K562 (cell line): ENCODE measurements around the gene PRODH. TPM values are rescaled to one million over a fixed set of nuclear protein-coding genes. Genes with fewer than 3 reads are reported as not detected.
"Not testable (repeated sequence)": the region's sequence is repeated elsewhere in the genome, so short reads cannot be mapped to it uniquely, and the experiment has no call there.

Experiments
- ATAC-seq: fragments of 200-7000 bp; cut with Tn5 transposase; 3 replicates; pipeline ENCODE4 v1.9.1; 2020; ENCODE audit warnings: moderate library complexity
- BruUV-seq: library from RNA; stranded (reverse); fragments of 400-500 nt; replicated peaks from 2 replicates; lab custom pipeline; 2021; lab: Mats Ljungman, UMichigan
- CTCF ChIA-PET: fragments of 300-600 bp; formaldehyde crosslinking; extraction: SDS; loops from one replicate; lab custom pipeline; 2021; ENCODE audit warnings: low intra/inter-chr PET ratio; lab: Yijun Ruan, JAX
- POLR2A ChIA-PET: fragments of 300-600, 350-650 bp; sonication (Branson Sonifier 250); formaldehyde crosslinking; extraction: SDS; loops from one replicate; lab custom pipeline; 2021; ENCODE audit warnings: antibody characterized with exemption, inconsistent platforms; lab: Yijun Ruan, JAX
- DNase-seq, 4 experiments: peaks; one replicate each; pipeline versions ENCODE4 v3.0.0 to v3.0.0-alpha.2; 2011 to 2018; ENCODE audit warnings: low spot score in 3 of 4, mixed read lengths in 3 of 4; ENCODE audit errors: extremely low read depth in 1 of 4
- FAIRE-seq: peaks from 2 replicates; lab custom pipeline; 2011; peaks lifted over from hg19 to GRCh38; lab: Jason Lieb, UNC
- H2AFZ ChIP-seq: 2 replicates; pipeline ENCODE4 v1.6.0; 2011; ENCODE audit warnings: low read depth, low read length, control low read depth, inconsistent platforms
- H3K27ac ChIP-seq: fragments of 200-600 bp; 3 replicates; pipeline ENCODE4 v1.8.0; 2011; ENCODE audit warnings: low read depth, mild to moderate bottlenecking, control low read depth, inconsistent platforms, low read length, moderate library complexity, mixed read lengths; ENCODE audit errors: extremely low read depth
- H3K27me3 ChIP-seq, 2 experiments: fragments of 300-600 bp in 1 of 2; 2 replicates in 1 of 2; 3 replicates in 1 of 2; pipeline versions ENCODE4 v1.6.0 to v1.8.0; 2011; ENCODE audit warnings: inconsistent platforms in 2 of 2, low read length in 2 of 2, mild to moderate bottlenecking in 1 of 2, mixed read lengths in 1 of 2, moderate library complexity in 1 of 2; ENCODE audit not compliant: control insufficient read depth in 2 of 2, insufficient read depth in 2 of 2
- H3K36me3 ChIP-seq: fragments of 300-600 bp; 3 replicates; pipeline ENCODE4 v1.8.0; 2011; ENCODE audit warnings: mild to moderate bottlenecking, low read length, inconsistent platforms; ENCODE audit not compliant: control insufficient read depth, insufficient read depth
- H3K4me1 ChIP-seq, 2 experiments: fragments of 200-600 bp in 1 of 2; replicated peaks in 1 of 2; 2 replicates in 1 of 2; 3 replicates in 1 of 2; pipeline versions ENCODE4 v1.5.1 to v1.8.0; 2011; ENCODE audit warnings: inconsistent platforms in 2 of 2, low read length in 2 of 2, mild to moderate bottlenecking in 1 of 2, mixed read lengths in 1 of 2, moderate library complexity in 1 of 2; ENCODE audit not compliant: control insufficient read depth in 2 of 2, insufficient read depth in 2 of 2
- H3K4me2 ChIP-seq: 2 replicates; pipeline ENCODE4 v1.6.1; 2011; ENCODE audit warnings: low read length, control low read depth, inconsistent platforms, mixed read lengths; ENCODE audit not compliant: insufficient read depth
- H3K4me3 ChIP-seq: fragments of 200-600 bp; sonication (generic), shearing (Covaris generic); 2 replicates; pipeline ENCODE4 v1.5.1; 2016; ENCODE audit warnings: control low read depth, inconsistent platforms
- H3K79me2 ChIP-seq: fragments of 200-600 bp; 3 replicates; pipeline ENCODE4 v1.8.0; 2011; ENCODE audit warnings: low read length, inconsistent platforms; ENCODE audit not compliant: control insufficient read depth, insufficient read depth
- H3K9ac ChIP-seq, 2 experiments: 2 replicates each; pipeline versions ENCODE4 v1.6.0 to v1.6.1; 2011; ENCODE audit warnings: low read depth in 2 of 2, low read length in 2 of 2, control low read depth in 1 of 2, inconsistent platforms in 1 of 2, mild to moderate bottlenecking in 1 of 2, mixed read lengths in 1 of 2; ENCODE audit not compliant: insufficient read depth in 1 of 2
- H3K9me1 ChIP-seq: one replicate; pipeline ENCODE4 v1.6.0; 2011; ENCODE audit warnings: inconsistent platforms, mild to moderate bottlenecking, low read length, moderate library complexity; ENCODE audit not compliant: control insufficient read depth, insufficient read depth
- H3K9me3 ChIP-seq: replicated peaks from 2 replicates; pipeline ENCODE4 v1.5.1; 2011; ENCODE audit warnings: low read depth, low read length, inconsistent platforms; ENCODE audit not compliant: control insufficient read depth, insufficient read depth
- H4K20me1 ChIP-seq: replicated peaks from 2 replicates; pipeline ENCODE4 v1.6.1; 2011; ENCODE audit warnings: low read length, inconsistent platforms, mixed read lengths; ENCODE audit not compliant: control insufficient read depth, insufficient read depth
- CEBPG ChIP-seq, 3 experiments: fragments of 200-800 bp in 1 of 3; sonication (Bioruptor generic) in 1 of 3; sonication (generic) in 1 of 3; formaldehyde crosslinking in 1 of 3; IDR thresholded peaks in 2 of 3; conservative IDR thresholded peaks in 1 of 3; 2 replicates each; pipeline versions ENCODE4 v1.6.1 to v1.8.0; 2016 to 2022; ENCODE audit warnings: missing compliant biosample characterization in 2 of 3, missing genetic modification characterization in 2 of 3, mild to moderate bottlenecking in 1 of 3, missing genetic modification reagents in 1 of 3
- E2F6 ChIP-seq, 2 experiments: IDR thresholded peaks; 2 replicates each; pipeline ENCODE4 v1.6.1; 2011; ENCODE audit warnings: borderline replicate concordance in 1 of 2, control low read depth in 1 of 2, low read depth in 1 of 2, low read length in 1 of 2, mild to moderate bottlenecking in 1 of 2, mixed read lengths in 1 of 2, moderate library complexity in 1 of 2; ENCODE audit not compliant: insufficient read depth in 1 of 2, insufficient read length in 1 of 2, poor library complexity in 1 of 2, severe bottlenecking in 1 of 2; ENCODE audit errors: extremely low read depth in 1 of 2
- HMGN3 ChIP-seq: IDR thresholded peaks from 2 replicates; pipeline ENCODE4 v1.6.1; 2011; ENCODE audit warnings: borderline replicate concordance, low read depth, mild to moderate bottlenecking, mixed read lengths, low read length; ENCODE audit not compliant: insufficient read length; ENCODE audit errors: extremely low read depth
- KDM5B ChIP-seq: fragments of 200-600 bp; sonication (generic); IDR thresholded peaks from 2 replicates; pipeline ENCODE4 v1.6.1; 2012; ENCODE audit warnings: low read depth, mild to moderate bottlenecking, moderate library complexity, low read length, control low read depth, inconsistent platforms; ENCODE audit not compliant: insufficient replicate concordance
- MYC ChIP-seq, 2 experiments: fragments of 250-450 bp in 1 of 2; sonication (Bioruptor Pico) in 1 of 2; IDR thresholded peaks; 2 replicates each; pipeline versions ENCODE4 v1.5.1 to v1.6.1; 2012 to 2021; ENCODE audit warnings: low read depth in 2 of 2, borderline replicate concordance in 1 of 2, improper control_type of control experiment in 1 of 2, low read length in 1 of 2, mild to moderate bottlenecking in 1 of 2, moderate library complexity in 1 of 2
- PCBP1 ChIP-seq: fragments of 200-400 bp; formaldehyde crosslinking; IDR thresholded peaks from 2 replicates; pipeline ENCODE4 v1.6.1; 2018; ENCODE audit warnings: mild to moderate bottlenecking, low read depth, low read length; ENCODE audit not compliant: poor library complexity, severe bottlenecking
- USF1 ChIP-seq: sonication (generic); formaldehyde crosslinking; IDR thresholded peaks from 2 replicates; pipeline ENCODE4 v1.9.0; 2022; ENCODE audit warnings: mild to moderate bottlenecking, missing genetic modification reagents
- USF2 ChIP-seq: sonication (generic); formaldehyde crosslinking; IDR thresholded peaks from 2 replicates; pipeline ENCODE4 v1.5.0; 2020; ENCODE audit warnings: missing genetic modification reagents
- ZFP36 ChIP-seq: fragments of 150-350 bp; IDR thresholded peaks from 2 replicates; pipeline ENCODE4 v1.6.1; 2018; ENCODE audit warnings: low read length, low read depth; ENCODE audit not compliant: partially characterized antibody
- ZNF124 ChIP-seq: sonication (generic); formaldehyde crosslinking; IDR thresholded peaks from 2 replicates; pipeline ENCODE4 v1.8.1; 2022; ENCODE audit warnings: missing genetic modification reagents
- ZNF143 ChIP-seq: sonication (generic); formaldehyde crosslinking; IDR thresholded peaks from 2 replicates; pipeline ENCODE4 v1.9.0; 2022; ENCODE audit warnings: mild to moderate bottlenecking, missing genetic modification reagents
- ZNF639 ChIP-seq, 2 experiments: fragments of 200-800 bp in 1 of 2; sonication (Bioruptor generic) in 1 of 2; sonication (generic) in 1 of 2; formaldehyde crosslinking in 1 of 2; IDR thresholded peaks in 1 of 2; conservative IDR thresholded peaks in 1 of 2; 2 replicates each; pipeline versions ENCODE4 v1.5.0 to v1.6.1; 2016 to 2020; ENCODE audit warnings: missing compliant biosample characterization in 1 of 2, missing genetic modification characterization in 1 of 2, missing genetic modification reagents in 1 of 2
- WGBS: fragments of 100-300 bp; shearing (Covaris generic); methylation state at CpG from one replicate; pipeline ENCODE4 v1.1.6; 2016; ENCODE audit warnings: low coverage, mixed read lengths; ENCODE audit not compliant: insufficient coverage; ENCODE audit errors: missing lambda C conversion rate; 5-methylcytosine and 5-hydroxymethylcytosine counted together
- in situ Hi-C: fragments of 300-500 bp; cut with MboI; formaldehyde crosslinking; loops from 4 replicates; pipeline ENCODE4 v1.15.0; 2018; ENCODE audit warnings: inconsistent platforms, mixed read lengths
- intact Hi-C: fragments of 100-400 bp; cut with micrococcal nuclease; formaldehyde crosslinking; loops from 2 replicates; pipeline ENCODE4 v1.14.2; 2022
- polyA plus RNA-seq, 8 experiments: library from polyadenylated mRNA; depleted of rRNA in 4 of 8; stranded (reverse) in 5 of 8; unstranded in 3 of 8; fragments of >200 nt; fragmentation: Nextera tagmentation in 2 of 8; fragmentation: Illumina TruSeq in 1 of 8; extraction: Ambion mirVana in 2 of 8; extraction: Trizol in 1 of 8; gene quantifications; 2 replicates each; pipeline versions ENCODE4 v1.2.1 to v1.2.3, GENCODE V29; 2011 to 2014; ENCODE audit warnings: inconsistent platforms in 1 of 8, missing spikeins in 1 of 8
- total RNA-seq, 7 experiments: library from RNA; depleted of rRNA in 6 of 7; stranded (reverse); fragments of >200 nt in 6 of 7; fragmentation: Illumina TruSeq in 2 of 7; extraction: Trizol in 2 of 7; gene quantifications; 2 replicates each; pipeline versions ENCODE4 v1.2.1 to v1.2.3, GENCODE V29; 2011 to 2021; ENCODE audit warnings: low replicate concordance in 1 of 7

Gene PRODH
- total and polyA plus RNA-seq, 9 of the 15 experiments (the other 6 are each of a cell fraction or from before 2014, with no cell fraction given) = 0.07 to 0.11 TPM; not detected in 7

GRCh38 chr22:18967391-18968010 is 31.4 kb upstream of the PRODH start:
- ChIA-PET POLR2A (interaction anchor here (0.6 to 1.0 kb wide), 2 partner anchors 17 to 514 kb away, joined by 4 to 5 read pairs; no protein-coding TSS in a partner anchor), CTCF (interaction anchor here (0.5 to 0.6 kb wide), 2 partner anchors 351 to 724 kb away, joined by 3 to 4 read pairs; no protein-coding TSS in a partner anchor)
- ATAC-seq = peak; percentile 33
- H2AFZ ChIP-seq; H3K27ac ChIP-seq; BruUV-seq; in situ Hi-C loops; H3K4me3 ChIP-seq; FAIRE-seq; H3K79me2 ChIP-seq; H3K9me3 ChIP-seq; H3K9me1 ChIP-seq; TF ChIP-seq CEBPG (tag; conservative IDR thresholded peaks at IDR 0.05 in 1 of 2, IDR thresholded peaks at IDR 0.05 in 1 of 2); MYC (CRISPR knock-in tag; IDR thresholded peaks at IDR 0.05; ENCODE audit: borderline replicate concordance, low read depth): not testable (repeated sequence)
- Histone ChIP-seq H4K20me1 (peaks cover 50% of the 10 kb centered on the region), H3K4me1 (peaks cover 0 to 45% of the 10 kb centered on the region in 2 experiments; a peak in 2 of 5 replicates), H3K9ac (peak overlapping the region in 1 of 2 experiments; percentile 36; a peak in 1 of 4 replicates)
- peak; percentile 64 for TF ChIP-seq CEBPG (CRISPR knock-in tag; IDR thresholded peaks at IDR 0.05)
- peak; percentile 5 for TF ChIP-seq PCBP1
- 0 out of 2 replicates have a peak, but pooled peaks have one; percentile 1 for TF ChIP-seq ZNF143 (CRISPR knock-in tag)
- peak; percentile 16 for TF ChIP-seq HMGN3
- peak in 1 of 2 experiments; percentile 34 for TF ChIP-seq E2F6 (IDR thresholded peaks at IDR 0.05; ENCODE audit: borderline replicate concordance in 1 of 2, extremely low read depth in 1 of 2, insufficient read depth in 1 of 2, insufficient read length in 1 of 2, low read depth in 1 of 2, low read length in 1 of 2, poor library complexity in 1 of 2, severe bottlenecking in 1 of 2)
- peak; percentile 46 for TF ChIP-seq ZFP36
- TF ChIP-seq ZNF124 (CRISPR knock-in tag) = 0 out of 2 replicates have a peak, but pooled peaks have one; percentile 48
- peak; percentile 57; the same call in 1 of the 2 replicates for TF ChIP-seq USF1
- peak; percentile 47 for TF ChIP-seq USF2 (CRISPR knock-in tag)
- TF ChIP-seq ZNF639 (CRISPR knock-in tag; conservative IDR thresholded peaks at IDR 0.05 in 1 of 2, IDR thresholded peaks at IDR 0.05 in 1 of 2) = peak in 1 of 2 experiments; percentile 68; a peak in 1 of 4 replicates
- TF ChIP-seq KDM5B = peak; percentile 16
- 0 out of 2 replicates have a peak, but pooled peaks have one; percentile 14 for TF ChIP-seq MYC (IDR thresholded peaks at IDR 0.05; ENCODE audit: low read depth, low read length)
- TF ChIP-seq, all 486 proteins: peak for 12; not testable (repeated sequence) for 474
- 1% methylated on average over 14 of the region's 14 CpGs for WGBS
- DNase-seq = peak in 2 of 4 experiments; percentile 21 to 24
- H3K4me2 ChIP-seq, H3K36me3 ChIP-seq, intact Hi-C loops: not testable (repeated sequence)
- peaks cover 20 to 56% of the 10 kb centered on the region in 2 experiments; a peak in 4 of 5 replicates for H3K27me3 ChIP-seq
